DOHH2 (cell line): ENCODE results near the gene GATM.

Source experiments
- H3F3A ChIP-seq: fragments of 200-600 bp; sonication (generic), shearing (Covaris generic); 2 replicates; pipeline ENCODE4 v1.6.0; 2016; ENCODE audit warnings: antibody characterized with exemption, mild to moderate bottlenecking; ENCODE audit not compliant: control insufficient read depth, insufficient read depth
- H3K27ac ChIP-seq: fragments of 200-600 bp; sonication (generic); 2 replicates; pipeline ENCODE4 v1.5.1; 2014; ENCODE audit warnings: low read depth, mild to moderate bottlenecking, low read length, moderate library complexity
- H3K27me3 ChIP-seq: fragments of 200-600 bp; sonication (generic); 2 replicates; pipeline ENCODE4 v1.6.1; 2014; ENCODE audit warnings: mild to moderate bottlenecking, low read length, mixed read lengths; ENCODE audit not compliant: control insufficient read depth
- H3K36me3 ChIP-seq: fragments of 200-600 bp; sonication (generic); 2 replicates; pipeline ENCODE4 v1.6.1; 2014; ENCODE audit warnings: mild to moderate bottlenecking, low read length, moderate library complexity, mixed read lengths; ENCODE audit not compliant: control insufficient read depth
- H3K4me1 ChIP-seq: fragments of 200-600 bp; sonication (generic); 2 replicates; pipeline ENCODE4 v1.6.1; 2014; ENCODE audit warnings: mild to moderate bottlenecking, low read length, mixed read lengths; ENCODE audit not compliant: control insufficient read depth
- H3K4me2 ChIP-seq: fragments of 200-600 bp; sonication (generic); 2 replicates; pipeline ENCODE4 v1.6.0; 2014; ENCODE audit warnings: mild to moderate bottlenecking, low read length, moderate library complexity
- H3K4me3 ChIP-seq: fragments of 200-600 bp; sonication (generic); 2 replicates; pipeline ENCODE4 v1.5.1; 2014; ENCODE audit warnings: mild to moderate bottlenecking, low read length, mixed read lengths
- H3K79me2 ChIP-seq: fragments of 200-600 bp; sonication (generic); 2 replicates; pipeline ENCODE4 v1.6.1; 2014; ENCODE audit warnings: mild to moderate bottlenecking, low read length, mixed read lengths; ENCODE audit not compliant: control insufficient read depth
- H3K9me2 ChIP-seq: fragments of 200-600 bp; sonication (generic); replicated peaks from 2 replicates; pipeline ENCODE4 v1.6.1; 2014; ENCODE audit warnings: mild to moderate bottlenecking, low read length, mixed read lengths; ENCODE audit not compliant: control insufficient read depth
- H3K9me3 ChIP-seq: fragments of 200-600 bp; sonication (generic); 2 replicates; pipeline ENCODE4 v1.6.1; 2014; ENCODE audit warnings: antibody characterized with exemption, low read length, mixed read lengths; ENCODE audit not compliant: control insufficient read depth, insufficient read depth
- H4K20me1 ChIP-seq: fragments of 200-600 bp; sonication (generic); 2 replicates; pipeline ENCODE4 v1.6.0; 2014; ENCODE audit warnings: low read depth, mild to moderate bottlenecking, antibody characterized with exemption, low read length, moderate library complexity; ENCODE audit not compliant: control insufficient read depth, insufficient read depth
- CTCF ChIP-seq: fragments of 200-600 bp; sonication (generic); IDR thresholded peaks from one replicate; pipeline ENCODE4 v1.5.1; 2014; ENCODE audit warnings: antibody characterized with exemption, mild to moderate bottlenecking, low read depth, low read length; ENCODE audit not compliant: poor library complexity, severe bottlenecking
- EZH2phosphoT487 ChIP-seq: fragments of 200-600 bp; sonication (generic); IDR thresholded peaks from 2 replicates; pipeline ENCODE4 v1.6.1; 2017; ENCODE audit warnings: borderline replicate concordance, mild to moderate bottlenecking, antibody characterized with exemption, low read length, moderate library complexity, mixed read lengths

Gene GATM

GRCh38 chr15:45397116-45397665, 18.8 kb upstream of the GATM start:
- Histone ChIP-seq H4K20me1 (no peaks in the 10 kb centered on the region), H3K4me2 (no peak overlapping the region), H3K9me2 (no peaks in the 10 kb centered on the region), H3K27ac (no peak overlapping the region), H3K36me3 (no peaks in the 10 kb centered on the region), H3K9me3 (no peaks in the 10 kb centered on the region), H3F3A (peaks cover 2% of the 10 kb centered on the region; the same call in 1 of the 2 replicates), H3K4me3 (no peak overlapping the region), H3K79me2 (peaks cover 14% of the 10 kb centered on the region), H3K27me3 (no peaks in the 10 kb centered on the region), H3K4me1 (peaks cover 26% of the 10 kb centered on the region)
- TF ChIP-seq CTCF (no peak), EZH2phosphoT487 (no peak)

- Histone ChIP-seq H3F3A (peaks cover 4% of the 10 kb centered on the region; the same call in 1 of the 2 replicates), H3K4me1 (peaks cover 33% of the 10 kb centered on the region), H3K27me3 (no peaks in the 10 kb centered on the region), H3K9me2 (no peaks in the 10 kb centered on the region), H3K9me3 (no peaks in the 10 kb centered on the region), H3K27ac (no peak overlapping the region), H3K4me3 (no peak overlapping the region), H3K79me2 (peaks cover 3% of the 10 kb centered on the region), H4K20me1 (no peaks in the 10 kb centered on the region), H3K36me3 (no peaks in the 10 kb centered on the region), H3K4me2 (no peak overlapping the region)
- TF ChIP-seq CTCF: no peak
- TF ChIP-seq EZH2phosphoT487: no peak
Measured at GRCh38 chr15:45395943-45396342, 17.6 kb upstream of the GATM start.

- Histone ChIP-seq H3K4me2 (no peak overlapping the region), H3F3A (peaks cover 2% of the 10 kb centered on the region; the same call in 1 of the 2 replicates), H3K36me3 (no peaks in the 10 kb centered on the region), H3K79me2 (no peaks in the 10 kb centered on the region), H3K4me3 (no peak overlapping the region), H3K27me3 (no peaks in the 10 kb centered on the region), H3K27ac (no peak overlapping the region), H3K9me2 (no peaks in the 10 kb centered on the region), H4K20me1 (no peaks in the 10 kb centered on the region), H3K9me3 (no peaks in the 10 kb centered on the region), H3K4me1 (peaks cover 24% of the 10 kb centered on the region)
- no peak for TF ChIP-seq EZH2phosphoT487
- no peak for TF ChIP-seq CTCF
Measured at GRCh38 chr15:45394681-45395080, 16.3 kb upstream of the GATM start.
